ENCODE results near the gene GPATCH1.

DNA sequence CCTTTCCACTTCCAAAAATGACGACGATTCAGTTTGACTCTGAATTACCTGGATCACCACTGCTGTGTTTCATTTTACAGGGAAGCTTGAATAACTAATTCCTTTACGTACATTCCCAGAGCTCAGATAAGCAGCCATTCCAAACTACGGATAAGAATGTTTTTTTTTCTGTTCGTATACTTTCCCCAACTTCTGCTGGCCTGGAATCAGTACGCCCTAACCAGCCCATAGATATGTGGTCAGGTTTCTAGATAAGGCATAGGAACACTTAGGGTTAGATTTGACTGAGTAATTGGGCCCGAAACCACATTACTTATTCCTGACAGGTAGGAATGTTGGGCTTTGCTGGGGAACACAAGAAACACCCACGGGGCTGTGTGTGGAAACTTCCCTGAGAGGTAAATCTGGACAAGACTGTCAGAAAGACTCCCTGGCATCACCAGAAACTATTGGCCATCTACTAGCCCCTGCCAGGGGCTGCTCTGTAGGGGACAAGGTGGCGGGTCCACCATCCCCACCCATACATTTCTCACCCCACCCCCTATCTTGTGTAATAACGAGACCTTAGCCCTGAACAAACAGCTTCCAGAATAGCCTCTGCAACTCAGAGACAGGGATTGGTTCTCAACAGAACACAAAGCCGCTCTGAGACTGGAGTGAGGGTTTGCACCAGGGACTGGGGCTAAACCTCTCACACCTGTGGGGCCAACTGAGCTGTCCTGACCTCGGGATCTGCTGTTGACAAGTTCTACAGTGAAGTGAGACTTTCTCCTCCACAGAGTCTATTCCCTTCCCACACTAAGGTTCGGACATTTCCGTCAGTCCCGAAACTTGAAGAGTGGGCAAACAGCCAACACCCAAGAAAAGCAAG lies 31.9 kb upstream of the GPATCH1 start:
- TF ChIP-seq, protein P1, sequence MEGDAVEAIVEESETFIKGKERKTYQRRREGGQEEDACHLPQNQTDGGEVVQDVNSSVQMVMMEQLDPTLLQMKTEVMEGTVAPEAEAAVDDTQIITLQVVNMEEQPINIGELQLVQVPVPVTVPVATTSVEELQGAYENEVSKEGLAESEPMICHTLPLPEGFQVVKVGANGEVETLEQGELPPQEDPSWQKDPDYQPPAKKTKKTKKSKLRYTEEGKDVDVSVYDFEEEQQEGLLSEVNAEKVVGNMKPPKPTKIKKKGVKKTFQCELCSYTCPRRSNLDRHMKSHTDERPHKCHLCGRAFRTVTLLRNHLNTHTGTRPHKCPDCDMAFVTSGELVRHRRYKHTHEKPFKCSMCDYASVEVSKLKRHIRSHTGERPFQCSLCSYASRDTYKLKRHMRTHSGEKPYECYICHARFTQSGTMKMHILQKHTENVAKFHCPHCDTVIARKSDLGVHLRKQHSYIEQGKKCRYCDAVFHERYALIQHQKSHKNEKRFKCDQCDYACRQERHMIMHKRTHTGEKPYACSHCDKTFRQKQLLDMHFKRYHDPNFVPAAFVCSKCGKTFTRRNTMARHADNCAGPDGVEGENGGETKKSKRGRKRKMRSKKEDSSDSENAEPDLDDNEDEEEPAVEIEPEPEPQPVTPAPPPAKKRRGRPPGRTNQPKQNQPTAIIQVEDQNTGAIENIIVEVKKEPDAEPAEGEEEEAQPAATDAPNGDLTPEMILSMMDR (IDR thresholded peaks at IDR 0.05; ENCODE audit: low read depth, low read length, poor library complexity, severe bottlenecking): no peak
- TF ChIP-seq EZH2phosphoT487 (IDR thresholded peaks at IDR 0.05; ENCODE audit: borderline replicate concordance, low read length): no peak
